Measurements from ENCODE around the gene GREB1.

- TF ChIP-seq CTCF (conservative IDR thresholded peaks at IDR 0.05; ENCODE audit: low read depth, low read length) = no peak
- no peak for TF ChIP-seq EZH2 (IDR thresholded peaks at IDR 0.05; ENCODE audit: low read length, unreplicated experiment)
- no peak for TF ChIP-seq EZH2phosphoT487 (IDR thresholded peaks at IDR 0.05; ENCODE audit: borderline replicate concordance, low read length)
These were observed 6.5 kb downstream of the GREB1 start for GRCh38 chr2:11540148-11540995.
